AG10803 (cell line): ENCODE data around the gene DIPK1A.

ENCODE experiments used
- DNase-seq: peaks from one replicate; pipeline ENCODE4 v3.0.0; 2010; ENCODE audit warnings: low read depth
- H3K4me3 ChIP-seq: 2 replicates; pipeline ENCODE4 v1.5.1; 2011; ENCODE audit warnings: mild to moderate bottlenecking, low read length, control low read depth
- CTCF ChIP-seq: conservative IDR thresholded peaks from 2 replicates; pipeline ENCODE4 v1.5.1; 2011; ENCODE audit warnings: mild to moderate bottlenecking, low read length, control low read depth, inconsistent platforms

The DIPK1A gene

GRCh38 chr1:92951141-92951582 is 10.1 kb downstream of the DIPK1A start:
- peak; percentile 25; the same call in 1 of the 2 replicates for TF ChIP-seq CTCF
- 0 out of 2 replicates have a peak overlapping the region, but pooled peaks have one; percentile 4 for H3K4me3 ChIP-seq
- peak; percentile 88 for DNase-seq

DNA sequence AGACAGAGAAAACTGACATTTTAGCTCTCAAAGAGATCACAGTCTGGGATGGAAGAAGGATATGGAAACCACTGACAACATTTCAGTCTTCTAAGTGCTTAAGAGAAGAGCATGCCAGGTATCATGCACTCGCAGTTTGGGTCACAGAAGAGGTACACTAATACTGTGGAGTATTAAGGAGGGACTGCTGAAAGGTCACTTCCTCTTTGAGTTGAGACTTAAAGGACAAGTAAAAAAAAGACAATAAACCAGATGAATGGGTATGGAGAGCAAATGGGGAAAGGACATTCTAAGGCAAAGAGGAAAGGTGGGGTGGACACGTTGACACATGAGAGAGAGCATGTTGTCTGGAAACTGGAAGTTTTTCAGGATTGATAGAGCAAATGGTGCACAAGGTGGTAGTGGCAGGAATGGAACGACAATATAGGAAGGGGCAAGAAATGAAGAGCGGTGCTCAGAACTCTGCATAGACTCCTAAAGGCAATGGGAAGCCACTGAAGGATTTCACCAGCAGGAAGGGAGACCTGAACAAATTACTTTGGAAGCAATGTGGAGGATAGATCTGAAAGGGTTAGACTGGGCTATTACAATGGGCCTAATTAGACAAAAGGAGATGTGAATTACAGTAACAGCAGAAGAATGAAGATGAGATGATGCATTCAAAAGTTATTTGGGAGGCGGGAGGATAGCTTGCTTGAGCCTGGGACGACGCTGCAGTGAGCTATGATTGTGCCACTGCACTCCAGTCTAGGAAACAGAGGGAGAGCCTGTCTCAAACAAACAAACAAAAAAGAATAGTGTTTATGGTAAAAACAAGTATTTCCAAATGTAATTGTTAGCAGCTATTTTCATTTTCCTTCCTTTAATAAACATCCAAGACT is 11.1 kb downstream of the DIPK1A start:
- no peak overlapping the region for H3K4me3 ChIP-seq
- TF ChIP-seq CTCF: no peak
- peak; percentile 89 for DNase-seq

- TF ChIP-seq CTCF: no peak
- no peak for DNase-seq
- no peak overlapping the region for H3K4me3 ChIP-seq
Observed at GRCh38 chr1:92948071-92948470, 13.2 kb downstream of the DIPK1A start.

DNA sequence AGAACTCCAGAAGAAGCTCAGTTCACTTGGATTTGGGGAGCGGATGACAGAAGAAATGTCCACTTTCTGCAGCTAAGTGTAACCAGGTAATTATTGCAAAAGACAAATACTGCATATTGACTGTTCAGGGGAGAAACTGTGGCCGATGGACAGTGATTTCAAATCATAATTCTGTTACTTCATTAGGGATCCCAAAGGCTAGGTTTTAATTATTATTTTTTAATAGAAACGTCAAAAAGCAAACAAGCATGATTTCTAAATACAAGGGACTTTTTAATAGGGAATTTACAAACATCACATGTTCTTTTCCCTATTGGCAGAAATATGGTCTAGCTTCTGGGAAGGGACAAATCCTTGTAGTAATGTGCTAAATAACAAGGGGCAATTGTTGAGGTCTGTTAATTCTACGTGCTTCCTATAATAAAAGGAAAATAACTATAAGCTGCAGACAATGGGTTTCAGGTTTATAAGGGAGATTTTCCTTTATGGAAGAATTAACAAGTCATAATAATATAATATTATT is 15.5 kb downstream of the DIPK1A start:
- no peak for DNase-seq
- TF ChIP-seq CTCF: no peak
- no peak overlapping the region for H3K4me3 ChIP-seq

DNA sequence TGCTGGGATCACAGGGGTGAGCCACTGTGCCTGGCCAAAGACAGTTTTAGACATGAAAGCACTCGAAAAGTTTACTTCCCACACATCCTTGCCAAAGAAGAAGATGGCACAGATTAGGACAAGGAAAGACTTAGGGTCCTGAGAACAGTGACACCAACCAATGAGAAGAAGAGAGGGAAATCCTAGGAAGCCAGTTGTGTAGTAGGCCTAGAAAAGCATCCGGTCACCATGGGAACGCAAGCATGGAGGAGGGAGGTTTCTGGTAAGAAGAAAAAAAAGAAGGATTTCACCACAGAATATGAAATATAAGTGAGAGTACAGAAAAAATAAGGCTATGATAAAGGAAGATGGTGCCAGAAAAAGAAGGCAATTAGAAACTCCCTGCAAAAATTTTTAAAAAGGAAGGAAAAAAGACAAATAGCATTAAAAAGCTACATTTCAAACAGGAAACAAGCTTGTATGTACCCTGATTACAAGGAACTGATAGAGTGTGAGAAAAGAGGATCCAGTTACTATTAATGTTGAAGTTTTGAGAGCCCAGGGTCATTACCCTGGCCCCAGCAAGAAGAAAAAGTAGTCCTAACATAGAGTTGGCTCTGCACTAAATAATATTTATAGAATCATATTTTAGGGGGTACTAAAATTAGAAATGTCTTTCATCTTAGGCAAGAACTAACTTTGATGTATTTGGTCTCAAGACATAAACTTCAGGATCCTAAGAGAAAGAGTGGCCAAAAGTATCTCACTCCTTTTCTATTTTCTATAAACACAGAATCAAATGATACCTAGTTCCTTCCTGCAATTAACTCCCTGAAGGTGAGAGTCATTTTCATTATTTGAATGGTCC is 16.1 kb downstream of the DIPK1A start:
- TF ChIP-seq CTCF: no peak
- H3K4me3 ChIP-seq: no peak overlapping the region
- no peak for DNase-seq

DNA sequence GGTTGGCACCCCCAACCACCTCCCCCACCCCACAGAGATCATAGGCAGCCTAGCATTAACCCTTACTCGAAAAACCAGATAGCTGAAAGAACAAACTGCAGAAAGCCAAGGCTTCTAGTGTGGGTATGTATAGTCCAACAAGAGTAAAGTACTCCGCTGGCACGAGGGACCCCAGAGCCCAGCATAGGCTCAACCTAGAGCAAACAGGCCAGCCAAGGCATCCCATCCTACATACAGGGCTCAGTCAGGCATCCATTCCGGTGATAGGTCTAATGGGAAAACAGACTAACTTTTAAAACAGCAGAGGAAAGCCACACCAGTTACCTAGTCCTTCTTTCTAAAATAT is 17.8 kb downstream of the DIPK1A start:
- H3K4me3 ChIP-seq: no peak overlapping the region
- DNase-seq: no peak
- TF ChIP-seq CTCF: no peak
